Ascending aorta (tissue), 2 donors: Measurements from ENCODE around the gene CCDC85A. TPM values are rescaled to one million over a fixed set of nuclear protein-coding genes. Genes with fewer than 3 reads are reported as not detected.

Source experiments
- DNase-seq, 2 donors: peaks; one replicate each; pipeline ENCODE4 v3.0.0-alpha.2; 2019; ENCODE audit warnings: low spot score in 2 of 2
- H3K27ac ChIP-seq, 2 donors: fragments of 200-600 bp; sonication (generic); one replicate each; pipeline ENCODE4 v1.5.1; 2016 to 2017; ENCODE audit warnings: mild to moderate bottlenecking in 1 of 2
- H3K27me3 ChIP-seq: fragments of 200-600 bp; sonication (generic); one replicate; pipeline ENCODE4 v1.5.1; 2017
- H3K36me3 ChIP-seq, 2 donors: fragments of 200-600 bp; sonication (generic); one replicate each; pipeline ENCODE4 v1.5.1; 2016
- H3K4me1 ChIP-seq, 2 donors: fragments of 200-600 bp; sonication (generic); one replicate each; pipeline ENCODE4 v1.5.1; 2016 to 2017; ENCODE audit warnings: mild to moderate bottlenecking in 1 of 2
- H3K4me3 ChIP-seq, 2 donors: fragments of 200-600 bp; sonication (generic); one replicate each; pipeline ENCODE4 v1.5.1; 2016 to 2017; ENCODE audit warnings: mild to moderate bottlenecking in 1 of 2
- H3K9me3 ChIP-seq, 2 donors: fragments of 200-600 bp; sonication (generic); one replicate each; pipeline ENCODE4 v1.5.1; 2016
- intact Hi-C: fragments of 100-400 bp; cut with DNase I; formaldehyde crosslinking; loops from one replicate; pipeline ENCODE4 v1.15.1; 2023
- total RNA-seq: library from RNA; depleted of rRNA; stranded (reverse); fragments of >200 nt; gene quantifications from one replicate; pipeline ENCODE4 v1.1.0, GENCODE V29; 2016
- TF ChIP-seq, protein P1 (sequence below), 3 experiments: fragments of 200-600 bp in 2 of 3; fragments of 450-650 bp in 1 of 3; sonication (generic) in 2 of 3; IDR thresholded peaks; one replicate each; pipeline ENCODE4 v1.5.1; 2016 to 2019; ENCODE audit warnings: antibody characterized with exemption in 3 of 3, mild to moderate bottlenecking in 1 of 3, moderate library complexity in 1 of 3

The CCDC85A gene
- total RNA-seq, 1 donor from 2014 or later, result 15.0 TPM

DNA sequence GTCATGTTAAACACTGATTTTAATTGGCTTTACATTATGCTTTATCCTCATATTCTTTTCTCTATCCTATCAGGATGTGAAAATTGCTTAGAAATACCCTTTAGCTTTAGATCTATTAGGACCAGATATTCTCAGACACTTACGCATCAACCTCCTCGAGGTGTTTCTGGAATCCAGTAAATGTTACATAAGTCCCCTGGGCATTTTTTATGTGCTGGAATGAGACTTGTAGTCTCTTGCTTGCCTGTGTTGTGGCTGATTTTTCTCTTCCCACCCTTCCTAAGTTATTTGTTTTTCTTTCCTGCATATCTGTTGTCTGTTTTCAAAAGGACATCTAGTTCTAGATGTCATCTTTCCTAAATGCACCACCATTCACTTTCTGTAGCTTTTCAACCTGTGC, 197.1 kb downstream of the CCDC85A start:
- intact Hi-C loops, result no loop called here
- TF ChIP-seq, protein P1, sequence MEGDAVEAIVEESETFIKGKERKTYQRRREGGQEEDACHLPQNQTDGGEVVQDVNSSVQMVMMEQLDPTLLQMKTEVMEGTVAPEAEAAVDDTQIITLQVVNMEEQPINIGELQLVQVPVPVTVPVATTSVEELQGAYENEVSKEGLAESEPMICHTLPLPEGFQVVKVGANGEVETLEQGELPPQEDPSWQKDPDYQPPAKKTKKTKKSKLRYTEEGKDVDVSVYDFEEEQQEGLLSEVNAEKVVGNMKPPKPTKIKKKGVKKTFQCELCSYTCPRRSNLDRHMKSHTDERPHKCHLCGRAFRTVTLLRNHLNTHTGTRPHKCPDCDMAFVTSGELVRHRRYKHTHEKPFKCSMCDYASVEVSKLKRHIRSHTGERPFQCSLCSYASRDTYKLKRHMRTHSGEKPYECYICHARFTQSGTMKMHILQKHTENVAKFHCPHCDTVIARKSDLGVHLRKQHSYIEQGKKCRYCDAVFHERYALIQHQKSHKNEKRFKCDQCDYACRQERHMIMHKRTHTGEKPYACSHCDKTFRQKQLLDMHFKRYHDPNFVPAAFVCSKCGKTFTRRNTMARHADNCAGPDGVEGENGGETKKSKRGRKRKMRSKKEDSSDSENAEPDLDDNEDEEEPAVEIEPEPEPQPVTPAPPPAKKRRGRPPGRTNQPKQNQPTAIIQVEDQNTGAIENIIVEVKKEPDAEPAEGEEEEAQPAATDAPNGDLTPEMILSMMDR (IDR thresholded peaks at IDR 0.05), result no peak
- no peak for DNase-seq

DNA sequence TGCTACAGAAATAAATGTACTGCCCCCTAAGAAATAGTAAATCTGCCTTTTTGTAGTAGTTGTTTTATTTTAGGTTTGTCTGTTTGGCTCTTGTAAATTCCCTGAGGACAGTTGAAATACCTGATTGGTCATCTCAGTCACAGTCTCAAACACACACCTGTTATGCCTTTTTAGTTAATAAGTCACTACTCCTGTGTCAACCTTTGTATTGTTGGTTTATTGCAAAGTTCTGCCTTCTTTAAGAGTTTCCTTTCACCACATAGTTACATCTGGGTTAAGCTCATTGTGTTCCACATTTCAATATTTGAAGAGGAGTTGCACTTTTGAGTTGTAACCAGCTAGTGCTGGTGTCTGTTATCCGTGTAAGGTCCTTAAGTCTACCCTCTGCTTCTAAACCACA, 198.7 kb downstream of the CCDC85A start:
- H3K27me3 ChIP-seq, result no peaks in the 10 kb centered on the region
- no peak overlapping the region for H3K27ac ChIP-seq
- TF ChIP-seq, protein P1 (IDR thresholded peaks at IDR 0.05), result no peak
- DNase-seq, result no peak
- H3K4me3 ChIP-seq, result no peak overlapping the region
- H3K9me3 ChIP-seq, result no peaks in the 10 kb centered on the region
- intact Hi-C loops, result no loop called here
- H3K4me1 ChIP-seq, result no peaks in the 10 kb centered on the region
- no peaks in the 10 kb centered on the region for H3K36me3 ChIP-seq

More for the DNA sequence above, 197.1 kb downstream of the CCDC85A start:
- no peak overlapping the region for H3K4me3 ChIP-seq
- no peaks in the 10 kb centered on the region for H3K9me3 ChIP-seq
- H3K36me3 ChIP-seq, result no peaks in the 10 kb centered on the region
- H3K4me1 ChIP-seq, result no peaks in the 10 kb centered on the region
- H3K27me3 ChIP-seq, result no peaks in the 10 kb centered on the region
- H3K27ac ChIP-seq, result no peak overlapping the region

DNA sequence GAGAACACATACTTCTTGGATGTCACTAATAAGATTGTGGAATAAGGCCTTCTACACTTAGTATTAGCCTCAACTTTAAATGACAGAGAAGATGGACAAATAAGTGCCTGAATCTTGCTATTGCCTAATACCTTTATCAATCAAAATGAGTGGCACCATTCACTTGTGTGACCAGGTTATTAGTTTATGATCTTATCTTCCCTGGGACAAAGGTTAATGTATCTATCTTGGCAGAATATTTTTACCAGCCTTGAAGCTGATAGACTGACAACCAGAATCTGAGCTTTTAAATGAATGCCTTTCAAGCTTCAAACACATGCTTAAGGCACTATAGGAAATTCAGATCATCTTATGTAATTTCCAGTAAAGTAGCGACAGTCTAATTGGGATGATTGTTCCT, 202.9 kb downstream of the CCDC85A start:
- H3K4me3 ChIP-seq, result no peak overlapping the region
- no peaks in the 10 kb centered on the region for H3K27me3 ChIP-seq
- no peak overlapping the region for H3K27ac ChIP-seq
- intact Hi-C loops, result no loop called here
- H3K4me1 ChIP-seq, result no peaks in the 10 kb centered on the region
- H3K9me3 ChIP-seq, result no peaks in the 10 kb centered on the region
- no peak for DNase-seq
- TF ChIP-seq, protein P1 (IDR thresholded peaks at IDR 0.05), result no peak
- no peaks in the 10 kb centered on the region for H3K36me3 ChIP-seq

DNA sequence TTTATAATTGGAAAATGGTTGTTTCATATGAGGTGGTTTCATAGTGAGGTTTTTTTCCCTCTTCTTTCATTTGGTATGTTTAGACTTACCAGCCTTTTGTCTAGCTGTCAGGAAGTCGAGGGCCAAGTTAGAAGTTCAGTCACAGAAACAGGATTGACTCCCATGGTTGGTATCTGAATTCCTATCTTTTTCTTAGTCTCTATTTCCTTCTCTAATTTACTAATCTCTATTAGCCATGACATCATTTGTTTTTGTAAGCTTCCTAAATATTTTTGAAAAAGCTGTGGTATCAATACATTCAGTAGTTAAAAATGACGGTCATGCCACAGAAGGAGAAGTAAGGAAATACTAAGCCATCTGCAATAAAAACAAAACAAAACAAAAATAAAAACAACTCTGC, 206.9 kb downstream of the CCDC85A start:
- TF ChIP-seq, protein P1 (IDR thresholded peaks at IDR 0.05), result no peak
- no peaks in the 10 kb centered on the region for H3K4me1 ChIP-seq
- intact Hi-C loops, result no loop called here
- no peak overlapping the region for H3K27ac ChIP-seq
- no peaks in the 10 kb centered on the region for H3K27me3 ChIP-seq
- DNase-seq, result no peak
- no peaks in the 10 kb centered on the region for H3K36me3 ChIP-seq
- H3K4me3 ChIP-seq, result no peak overlapping the region
- H3K9me3 ChIP-seq, result no peaks in the 10 kb centered on the region

DNA sequence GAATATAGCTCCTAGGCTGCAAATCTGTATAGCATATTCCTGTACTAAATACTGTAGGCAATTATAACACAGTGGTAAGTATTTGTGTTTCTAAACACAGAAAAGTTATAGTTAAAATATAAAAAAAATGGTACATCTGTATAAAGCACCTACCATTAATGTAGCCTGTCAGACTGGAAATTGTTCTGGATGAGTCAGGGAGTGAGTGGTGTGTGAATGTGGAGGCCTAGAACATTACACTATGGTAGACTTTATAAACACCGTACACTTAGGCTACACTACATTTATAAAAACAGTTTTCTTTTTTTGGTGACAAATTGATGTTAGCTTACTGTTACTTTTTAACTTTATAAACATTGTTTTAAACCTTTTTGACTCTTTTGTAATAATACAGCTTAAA, 226.3 kb downstream of the CCDC85A start:
- no peaks in the 10 kb centered on the region for H3K4me1 ChIP-seq
- H3K27me3 ChIP-seq, result no peaks in the 10 kb centered on the region
- H3K36me3 ChIP-seq, result no peaks in the 10 kb centered on the region
- no peak overlapping the region for H3K4me3 ChIP-seq
- H3K27ac ChIP-seq, result no peak overlapping the region
- TF ChIP-seq, protein P1 (IDR thresholded peaks at IDR 0.05), result no peak
- H3K9me3 ChIP-seq, result no peaks in the 10 kb centered on the region
- intact Hi-C loops, result no loop called here
- DNase-seq, result no peak

DNA sequence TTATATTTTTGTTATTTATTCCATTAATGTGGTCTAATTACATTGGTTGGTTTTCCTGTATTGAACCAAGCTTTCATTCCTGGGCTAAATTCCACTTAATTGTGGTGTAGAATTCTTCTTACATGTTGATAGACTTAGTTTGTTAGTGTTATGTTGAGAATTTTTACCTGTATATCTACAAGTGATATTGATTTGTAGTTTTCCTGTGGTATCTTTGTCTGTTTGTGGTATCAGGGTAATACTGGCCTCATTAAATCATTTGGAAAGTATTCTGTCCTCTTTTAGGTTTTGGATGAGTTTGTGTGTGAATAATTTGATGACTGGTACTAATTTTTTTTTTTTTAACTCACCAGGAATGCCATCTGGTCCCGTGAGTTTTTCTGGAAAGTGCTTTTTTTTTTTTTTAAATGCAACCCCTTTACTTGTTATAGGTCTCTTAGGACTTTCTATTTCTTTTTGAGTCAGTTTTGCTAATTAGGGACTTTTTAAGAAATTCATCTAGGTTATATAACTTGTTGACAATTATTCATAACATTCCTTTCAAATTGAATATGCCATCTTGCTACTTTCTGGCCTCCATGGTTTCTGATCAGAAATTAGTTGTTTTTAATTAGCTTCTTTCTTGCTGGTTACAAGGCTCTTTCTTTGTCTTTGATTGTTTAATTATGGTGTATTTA, 232.8 kb downstream of the CCDC85A start:
- Histone ChIP-seq H3K36me3 (no peaks in the 10 kb centered on the region), H3K4me3 (no peak overlapping the region), H3K9me3 (no peaks in the 10 kb centered on the region), H3K4me1 (no peaks in the 10 kb centered on the region), H3K27ac (no peak overlapping the region), H3K27me3 (no peaks in the 10 kb centered on the region)
- TF ChIP-seq, protein P1 (IDR thresholded peaks at IDR 0.05), result no peak
- no peak for DNase-seq
- intact Hi-C loops, result no loop called here
